Activated naive CD4-positive, alpha-beta T cell treated with anti-CD3 and anti-CD28 coated beads for 36 hours (primary cell): ENCODE measurements around the gene MED12L. TPM values are rescaled to one million over a fixed set of nuclear protein-coding genes. Genes with fewer than 3 reads are reported as not detected.

Experiments
- CTCF ChIA-PET: fragments of 350-600 bp; sonication (Branson Sonifier 250); formaldehyde crosslinking; loops from one replicate; lab custom pipeline; 2021; ENCODE audit warnings: antibody characterized with exemption; lab: Charles Lee
- DNase-seq: peaks from one replicate; pipeline ENCODE4 v3.0.0-alpha.2; 2020
- H3K27ac Mint-ChIP-seq: one replicate; pipeline ENCODE4 v1.8.0; 2021; ENCODE audit warnings: mild to moderate bottlenecking, mixed read lengths
- H3K27me3 Mint-ChIP-seq: one replicate; pipeline ENCODE4 v1.8.0; 2021; ENCODE audit warnings: low read depth, mixed read lengths
- H3K36me3 Mint-ChIP-seq: one replicate; pipeline ENCODE4 v1.8.0; 2021; ENCODE audit warnings: low read depth, mixed read lengths
- H3K4me1 Mint-ChIP-seq: one replicate; pipeline ENCODE4 v1.8.0; 2021; ENCODE audit warnings: low read depth, mixed read lengths
- H3K4me3 Mint-ChIP-seq: one replicate; pipeline ENCODE4 v1.8.0; 2021; ENCODE audit warnings: mild to moderate bottlenecking, moderate library complexity, mixed read lengths
- H3K9me3 Mint-ChIP-seq: one replicate; pipeline ENCODE4 v1.8.0; 2021; ENCODE audit warnings: mixed read lengths
- intact Hi-C: fragments of 100-400 bp; cut with micrococcal nuclease; formaldehyde crosslinking; loops from one replicate; pipeline ENCODE4 v1.15.1; 2023
- total RNA-seq, 2 experiments: library from RNA; stranded (reverse); gene quantifications; one replicate each; pipeline ENCODE4 v1.2.3, GENCODE V29; 2021

Gene MED12L
- total RNA-seq, 2 experiments from 2014 or later: 1.4 to 2.0 TPM

GRCh38 chr3:151093905-151094304 lies 8.4 kb downstream of the MED12L start:
- intact Hi-C loops: no loop called here
- Mint-ChIP-seq H3K27me3 (peaks cover 21% of the 10 kb centered on the region), H3K27ac (no peak overlapping the region), H3K4me1 (no peaks in the 10 kb centered on the region), H3K4me3 (no peak overlapping the region), H3K36me3 (no peaks in the 10 kb centered on the region), H3K9me3 (peaks cover 5% of the 10 kb centered on the region)
- DNase-seq: no peak
- CTCF ChIA-PET: no interaction called here

GRCh38 chr3:151096716-151097115 lies 11.3 kb downstream of the MED12L start:
- H3K27ac Mint-ChIP-seq: no peak overlapping the region
- CTCF ChIA-PET: interaction anchor here (1.6 kb wide), 1 partner anchor 39 kb away, joined by 5 read pairs; no protein-coding TSS in a partner anchor
- peaks cover 25% of the 10 kb centered on the region for H3K27me3 Mint-ChIP-seq
- H3K9me3 Mint-ChIP-seq: peaks cover 6% of the 10 kb centered on the region
- DNase-seq: no peak
- intact Hi-C loops: no loop called here
- H3K36me3 Mint-ChIP-seq: no peaks in the 10 kb centered on the region
- H3K4me1 Mint-ChIP-seq: no peaks in the 10 kb centered on the region
- no peak overlapping the region for H3K4me3 Mint-ChIP-seq

DNA sequence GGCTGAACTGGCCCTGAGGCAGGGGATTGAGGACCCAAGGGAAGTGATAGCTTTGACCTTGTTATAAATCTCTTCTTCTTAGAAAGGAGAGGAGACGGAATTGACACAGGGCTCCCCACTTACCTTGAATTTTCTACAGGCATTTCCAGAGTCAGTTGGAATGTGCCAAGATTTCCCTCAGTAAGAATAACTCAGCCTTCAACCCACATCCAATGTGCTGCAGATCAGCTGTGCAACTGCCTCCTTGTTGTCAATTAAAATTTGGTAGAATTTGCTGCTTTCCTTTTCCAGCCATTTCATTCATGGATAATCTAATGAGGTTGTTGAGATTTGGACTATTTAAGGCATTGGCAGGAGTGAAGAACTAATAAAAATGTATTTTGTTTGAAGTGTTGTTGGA lies 14.6 kb downstream of the MED12L start:
- no peak for DNase-seq
- no peak overlapping the region for H3K4me3 Mint-ChIP-seq
- CTCF ChIA-PET: interaction anchor here (0.7 kb wide), 1 partner anchor 41 kb away, joined by 3 read pairs; no protein-coding TSS in a partner anchor

DNA sequence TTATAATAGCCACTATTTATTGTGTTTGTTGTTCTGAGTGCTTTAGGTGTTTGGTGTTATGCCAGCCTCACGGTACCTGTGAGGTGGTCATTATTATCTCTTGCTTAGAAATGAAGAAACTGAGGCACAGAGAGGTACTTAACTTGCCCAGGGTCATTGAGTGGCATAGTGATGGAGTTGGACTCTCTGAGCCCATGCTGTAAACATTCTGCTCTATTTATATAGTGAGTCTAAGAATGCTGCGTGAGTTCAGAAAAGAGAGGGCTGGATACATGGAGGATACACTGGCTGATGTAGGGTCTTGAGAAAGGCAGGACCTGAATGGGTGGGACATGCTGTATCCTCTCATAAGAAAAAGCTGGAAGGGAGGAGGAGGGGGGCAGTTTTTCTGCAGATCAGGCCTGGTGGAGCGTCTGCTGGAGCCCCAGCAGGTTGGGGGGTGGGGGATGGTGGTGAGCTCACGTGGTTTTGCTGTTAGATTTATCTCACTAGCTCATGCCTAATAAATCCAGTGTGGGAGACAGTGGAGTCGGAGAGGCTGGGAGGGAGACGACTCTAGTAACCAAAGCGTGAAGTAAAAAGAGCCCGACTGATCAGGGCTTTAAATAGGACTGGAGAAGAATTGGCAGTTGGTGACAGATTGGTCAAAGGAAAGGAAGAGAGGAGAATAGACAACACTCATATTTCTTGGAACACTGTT lies 16.0 kb downstream of the MED12L start:
- CTCF ChIA-PET: no interaction called here

More for the DNA sequence above, 14.6 kb downstream of the MED12L start:
- peaks cover 20% of the 10 kb centered on the region for H3K27me3 Mint-ChIP-seq
- H3K4me1 Mint-ChIP-seq: no peaks in the 10 kb centered on the region
- H3K36me3 Mint-ChIP-seq: no peaks in the 10 kb centered on the region
- intact Hi-C loops: no loop called here
- H3K27ac Mint-ChIP-seq: no peak overlapping the region
- peaks cover 6% of the 10 kb centered on the region for H3K9me3 Mint-ChIP-seq

GRCh38 chr3:151106311-151106710 lies 20.8 kb downstream of the MED12L start:
- DNase-seq: no peak
- Mint-ChIP-seq H3K9me3 (peaks cover 3% of the 10 kb centered on the region), H3K27ac (no peak overlapping the region), H3K4me1 (no peaks in the 10 kb centered on the region), H3K36me3 (no peaks in the 10 kb centered on the region), H3K4me3 (no peak overlapping the region), H3K27me3 (peaks cover 5% of the 10 kb centered on the region)
- intact Hi-C loops: no loop called here
- CTCF ChIA-PET: no interaction called here

More for the DNA sequence above, 16.0 kb downstream of the MED12L start:
- H3K27ac Mint-ChIP-seq: no peak overlapping the region
- peaks cover 18% of the 10 kb centered on the region for H3K27me3 Mint-ChIP-seq
- no peak for DNase-seq
- H3K4me3 Mint-ChIP-seq: no peak overlapping the region
- intact Hi-C loops: no loop called here
- H3K36me3 Mint-ChIP-seq: no peaks in the 10 kb centered on the region
- H3K9me3 Mint-ChIP-seq: peaks cover 6% of the 10 kb centered on the region
- H3K4me1 Mint-ChIP-seq: no peaks in the 10 kb centered on the region

DNA sequence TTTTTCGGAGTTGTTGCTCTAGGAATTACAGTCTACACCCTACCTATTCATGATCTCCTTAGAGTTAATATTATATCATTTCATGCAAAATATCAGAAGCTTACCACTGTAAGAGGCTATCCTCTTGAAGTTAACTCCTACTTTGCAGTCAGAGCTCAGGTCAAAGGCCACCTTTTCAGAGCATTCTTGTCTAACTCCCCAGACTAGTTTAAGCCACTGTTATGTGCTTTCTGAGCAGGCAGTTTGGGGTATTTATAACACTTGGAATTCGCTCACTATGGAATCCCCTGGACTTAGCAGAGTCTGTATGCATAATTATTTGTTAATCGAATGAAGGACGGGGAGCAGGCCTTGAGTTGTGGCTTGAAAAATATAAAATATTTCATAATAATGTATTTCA lies 21.7 kb downstream of the MED12L start:
- Mint-ChIP-seq H3K36me3 (no peaks in the 10 kb centered on the region), H3K4me3 (no peak overlapping the region), H3K4me1 (no peaks in the 10 kb centered on the region), H3K27ac (no peak overlapping the region), H3K9me3 (peaks cover 3% of the 10 kb centered on the region), H3K27me3 (peaks cover 3% of the 10 kb centered on the region)
- intact Hi-C loops: no loop called here
- CTCF ChIA-PET: interaction anchor here (0.6 to 0.7 kb wide), 2 partner anchors 18 to 1719 kb away, joined by 3 read pairs; no protein-coding TSS in a partner anchor
- no peak for DNase-seq

GRCh38 chr3:151107701-151108100 lies 22.2 kb downstream of the MED12L start:
- peaks cover 3% of the 10 kb centered on the region for H3K9me3 Mint-ChIP-seq

GRCh38 chr3:151109286-151109800 lies 23.9 kb downstream of the MED12L start:
- intact Hi-C loops: no loop called here
- CTCF ChIA-PET: interaction anchor here (1.1 kb wide), 1 partner anchor 32 kb away, joined by 3 read pairs; no protein-coding TSS in a partner anchor
- peaks cover 3% of the 10 kb centered on the region for H3K9me3 Mint-ChIP-seq
- H3K4me3 Mint-ChIP-seq: no peak overlapping the region
- DNase-seq: no peak
- H3K36me3 Mint-ChIP-seq: no peaks in the 10 kb centered on the region
- H3K27me3 Mint-ChIP-seq: peaks cover 5% of the 10 kb centered on the region
- H3K4me1 Mint-ChIP-seq: no peaks in the 10 kb centered on the region
- no peak overlapping the region for H3K27ac Mint-ChIP-seq

More at GRCh38 chr3:151107701-151108100, 22.2 kb downstream of the MED12L start:
- no peaks in the 10 kb centered on the region for H3K4me1 Mint-ChIP-seq
- no peaks in the 10 kb centered on the region for H3K36me3 Mint-ChIP-seq
- DNase-seq: no peak
- CTCF ChIA-PET: no interaction called here
- intact Hi-C loops: no loop called here
- H3K4me3 Mint-ChIP-seq: no peak overlapping the region
- H3K27me3 Mint-ChIP-seq: peaks cover 3% of the 10 kb centered on the region
- H3K27ac Mint-ChIP-seq: no peak overlapping the region

DNA sequence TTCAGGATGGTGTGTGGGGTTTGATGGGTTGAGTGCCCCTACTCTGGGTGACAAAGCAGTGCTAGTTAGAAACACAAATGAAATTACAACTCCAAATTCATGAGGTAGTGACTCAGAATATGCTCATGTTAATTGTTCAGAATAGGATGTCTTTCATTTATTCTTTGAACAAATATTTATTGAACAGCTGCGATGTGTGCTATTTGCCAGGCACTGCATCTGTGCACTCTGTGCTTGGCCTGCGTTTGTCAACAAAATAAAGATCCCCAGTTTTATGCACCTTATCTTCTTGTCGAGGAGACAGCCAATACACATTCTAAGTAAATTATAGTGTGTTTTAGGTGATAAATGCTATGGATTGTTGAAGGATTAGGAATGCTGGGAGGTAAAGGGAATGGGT lies 27.3 kb downstream of the MED12L start:
- CTCF ChIA-PET: no interaction called here

DNA sequence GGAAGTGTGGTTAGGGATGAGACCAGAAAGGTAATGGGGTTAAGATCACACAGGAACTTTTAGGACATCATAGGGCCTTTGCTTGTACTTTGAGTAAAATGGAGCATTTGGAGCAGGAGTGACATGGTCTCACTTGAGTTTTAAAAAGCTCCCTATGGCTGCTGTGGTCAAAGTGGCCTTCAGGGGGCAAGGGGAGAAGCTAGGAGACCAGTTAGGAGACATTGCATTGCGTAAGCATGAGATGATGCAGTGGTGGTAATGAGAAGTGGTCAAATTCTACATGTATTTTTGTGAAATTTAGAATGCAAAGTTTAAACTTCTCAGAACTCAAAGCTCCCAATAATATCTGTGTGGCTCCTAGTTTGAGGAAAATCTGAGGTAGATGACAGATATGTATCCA lies 27.9 kb downstream of the MED12L start:
- H3K27me3 Mint-ChIP-seq: peaks cover 10% of the 10 kb centered on the region
- CTCF ChIA-PET: no interaction called here
- intact Hi-C loops: no loop called here
- H3K36me3 Mint-ChIP-seq: no peaks in the 10 kb centered on the region
- H3K4me3 Mint-ChIP-seq: no peak overlapping the region
- H3K9me3 Mint-ChIP-seq: no peaks in the 10 kb centered on the region
- H3K27ac Mint-ChIP-seq: no peak overlapping the region
- DNase-seq: no peak
- H3K4me1 Mint-ChIP-seq: no peaks in the 10 kb centered on the region

More for the DNA sequence above, 27.3 kb downstream of the MED12L start:
- Mint-ChIP-seq H3K4me3 (no peak overlapping the region), H3K27ac (no peak overlapping the region), H3K4me1 (no peaks in the 10 kb centered on the region), H3K36me3 (no peaks in the 10 kb centered on the region), H3K27me3 (peaks cover 10% of the 10 kb centered on the region), H3K9me3 (no peaks in the 10 kb centered on the region)
- intact Hi-C loops: no loop called here
- DNase-seq: no peak

GRCh38 chr3:151117047-151117446 lies 31.6 kb downstream of the MED12L start:
- Mint-ChIP-seq H3K36me3 (no peaks in the 10 kb centered on the region), H3K9me3 (no peaks in the 10 kb centered on the region), H3K27ac (no peak overlapping the region), H3K4me3 (no peak overlapping the region), H3K4me1 (no peaks in the 10 kb centered on the region), H3K27me3 (peaks cover 7% of the 10 kb centered on the region)
- no peak for DNase-seq
- intact Hi-C loops: no loop called here
- CTCF ChIA-PET: no interaction called here

GRCh38 chr3:151119188-151119587 lies 33.7 kb downstream of the MED12L start:
- H3K27me3 Mint-ChIP-seq: peaks cover 5% of the 10 kb centered on the region
- H3K4me3 Mint-ChIP-seq: no peak overlapping the region
- H3K36me3 Mint-ChIP-seq: no peaks in the 10 kb centered on the region
- CTCF ChIA-PET: no interaction called here
- no peaks in the 10 kb centered on the region for H3K9me3 Mint-ChIP-seq
- DNase-seq: no peak
- no peaks in the 10 kb centered on the region for H3K4me1 Mint-ChIP-seq
- no peak overlapping the region for H3K27ac Mint-ChIP-seq
- intact Hi-C loops: no loop called here

DNA sequence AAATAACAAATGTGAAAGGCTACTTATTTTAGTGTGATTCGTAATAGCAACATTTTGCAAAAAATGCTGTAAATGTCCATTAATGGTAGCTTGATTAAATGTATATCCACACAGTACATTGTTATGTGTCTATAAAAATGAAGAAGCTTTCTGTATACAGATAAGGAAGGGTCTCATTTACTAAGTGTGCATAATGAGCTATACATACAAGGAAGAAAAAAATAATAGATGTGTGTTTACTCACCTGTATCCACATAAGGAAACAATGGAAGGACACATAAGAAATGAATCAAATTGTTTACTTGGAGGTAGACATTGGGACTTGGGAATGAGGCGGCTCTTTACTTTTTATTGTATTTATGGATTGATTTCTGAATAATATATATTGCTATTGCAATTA lies 34.9 kb downstream of the MED12L start:
- no peaks in the 10 kb centered on the region for H3K9me3 Mint-ChIP-seq
- H3K27me3 Mint-ChIP-seq: peaks cover 2% of the 10 kb centered on the region
- intact Hi-C loops: no loop called here
- no peaks in the 10 kb centered on the region for H3K36me3 Mint-ChIP-seq
- no peak for DNase-seq
- H3K27ac Mint-ChIP-seq: no peak overlapping the region
- CTCF ChIA-PET: no interaction called here
- H3K4me3 Mint-ChIP-seq: no peak overlapping the region
- no peaks in the 10 kb centered on the region for H3K4me1 Mint-ChIP-seq
